GM21390 (cell line): ENCODE measurements around the gene SCP2.
"Not testable (repeated sequence)": the region's sequence is repeated elsewhere in the genome, so short reads cannot be mapped to it uniquely, and the experiment has no call there.

Experiments
- ATAC-seq: cut with Tn5 transposase; IDR thresholded peaks from one replicate; pipeline ENCODE4 v1.9.1; 2021; ENCODE audit not compliant: unreplicated experiment

The SCP2 gene

DNA sequence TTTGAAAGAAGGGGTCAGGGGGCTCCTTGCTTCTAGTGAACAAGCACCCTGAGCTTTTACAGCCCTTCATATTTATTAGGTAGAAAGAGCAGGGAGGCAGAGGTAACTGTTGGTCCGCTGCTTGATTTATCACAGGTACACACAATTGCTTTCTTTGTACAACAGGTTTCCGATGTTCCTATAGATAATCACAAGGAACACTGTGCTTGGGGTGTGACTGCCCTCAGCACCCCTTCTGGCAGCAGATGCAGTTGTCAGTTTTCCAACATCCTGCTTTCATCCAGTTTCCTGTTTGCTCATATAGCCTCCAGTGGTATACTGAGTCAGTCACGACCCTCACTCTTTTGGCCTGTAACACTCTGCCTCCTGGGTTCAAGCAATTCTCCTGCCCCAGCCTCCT, 40.6 kb downstream of the SCP2 start:
- ATAC-seq: no peak

DNA sequence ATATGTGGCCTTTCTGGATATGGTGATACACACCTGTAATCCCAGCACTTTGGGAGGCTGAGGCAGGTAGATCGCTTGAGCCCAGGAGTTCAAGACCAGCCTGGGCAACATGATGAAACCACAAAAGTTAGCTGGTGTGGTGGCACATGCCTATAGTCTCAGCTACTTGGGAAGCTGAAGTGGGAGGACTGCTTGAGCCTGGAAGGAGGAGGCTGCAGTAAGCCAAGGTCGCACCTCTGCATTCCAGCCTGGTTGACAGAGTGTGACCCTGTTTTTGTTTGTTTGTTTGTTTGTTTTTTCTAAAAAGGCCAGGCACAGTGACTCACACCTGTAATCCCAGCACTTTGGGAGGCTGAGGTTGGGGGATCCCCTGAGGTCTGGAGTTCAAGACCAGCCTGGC, 42.2 kb downstream of the SCP2 start:
- not testable (repeated sequence) for ATAC-seq

DNA sequence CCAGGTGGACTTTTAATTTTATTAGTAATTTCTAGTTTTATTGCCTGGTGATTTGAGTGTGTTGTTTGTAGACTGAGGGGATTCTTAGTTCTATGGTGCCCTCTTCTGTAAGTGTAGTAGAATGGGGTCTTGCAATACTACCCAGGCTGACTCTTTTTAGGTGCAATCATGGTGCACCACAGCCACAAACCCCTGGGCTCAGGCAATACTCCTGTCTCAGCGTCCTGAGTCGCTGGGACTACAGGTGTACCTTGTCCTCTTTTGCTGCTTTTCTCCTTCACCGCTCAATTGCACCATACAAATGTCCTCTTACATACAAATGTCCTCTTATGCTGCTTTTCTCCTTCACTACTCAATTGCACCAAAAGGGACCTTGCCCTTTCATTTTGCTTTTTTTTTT, 43.1 kb downstream of the SCP2 start:
- ATAC-seq: no peak

DNA sequence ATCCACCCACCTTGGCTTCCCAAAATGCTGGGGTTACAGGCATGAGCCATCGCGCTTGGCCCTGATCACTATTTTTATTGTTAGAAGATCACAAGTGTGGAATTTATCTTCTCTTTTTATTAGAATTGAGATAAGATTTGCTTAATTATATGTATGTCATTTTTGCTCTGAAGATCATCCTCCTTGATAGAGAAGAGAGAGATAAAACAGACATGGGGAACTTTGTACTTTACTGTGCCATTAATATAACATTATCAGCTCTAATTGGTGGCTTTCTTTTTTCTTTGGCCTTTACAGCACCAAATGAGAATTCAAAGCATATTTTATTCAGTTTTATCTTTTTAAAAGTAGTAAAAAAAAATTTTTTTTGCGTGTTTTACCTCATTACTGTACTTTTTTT, 46.8 kb downstream of the SCP2 start:
- ATAC-seq: no peak

DNA sequence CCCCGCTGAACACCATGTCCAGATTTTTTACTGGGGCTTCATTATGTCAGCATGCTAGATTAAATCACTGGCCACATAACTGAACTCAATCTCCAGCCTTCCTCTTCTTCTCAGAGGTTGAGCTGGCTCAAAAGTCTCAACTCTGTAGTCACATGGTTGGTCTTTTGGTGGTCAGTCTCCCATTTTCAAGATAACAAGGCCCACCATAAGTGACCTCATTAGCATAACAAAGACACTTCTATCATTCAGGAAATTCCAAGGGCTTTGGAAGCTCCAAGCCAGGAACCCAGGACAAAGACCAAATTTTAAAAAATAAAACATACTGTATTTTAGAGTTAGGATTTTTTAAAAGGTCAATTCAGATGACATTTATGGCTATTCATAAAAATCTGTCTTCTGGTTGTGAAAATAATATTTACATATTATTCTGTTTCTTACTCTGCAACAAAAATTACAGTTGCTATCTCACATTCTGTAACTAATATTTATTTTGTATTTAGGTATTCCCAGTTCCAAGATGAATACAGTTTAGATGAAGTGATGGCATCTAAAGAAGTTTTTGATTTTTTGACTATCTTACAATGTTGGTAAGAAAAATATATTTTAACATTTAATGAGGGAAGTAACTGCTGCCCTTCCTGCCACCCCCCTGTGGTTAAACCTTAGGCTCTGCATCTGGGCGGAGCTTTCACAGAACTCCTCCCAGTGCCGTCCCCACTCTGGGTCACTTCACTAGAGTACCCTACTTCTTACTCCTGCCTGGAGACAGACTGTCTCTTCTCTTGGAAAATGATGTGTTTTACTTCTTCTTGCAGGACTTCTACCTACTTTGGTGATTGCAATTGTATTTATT, 49.3 kb downstream of the SCP2 start:
- ATAC-seq: no peak

DNA sequence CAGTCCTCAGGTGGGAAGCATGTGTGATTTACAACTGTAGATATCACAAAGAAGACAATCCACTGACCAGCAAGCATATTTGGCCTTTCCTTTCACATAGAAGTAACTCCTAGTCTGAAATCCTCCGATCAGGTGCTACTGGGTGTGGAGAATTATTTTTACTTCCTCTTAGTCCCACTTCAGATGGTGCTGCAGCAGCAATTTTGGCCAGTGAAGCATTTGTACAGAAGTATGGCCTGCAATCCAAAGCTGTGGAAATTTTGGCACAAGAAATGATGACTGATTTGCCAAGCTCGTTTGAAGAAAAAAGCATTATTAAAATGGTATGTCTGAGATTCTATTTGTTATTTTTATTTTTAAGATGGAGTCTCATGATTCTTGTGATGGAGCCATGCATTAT, 51.0 kb downstream of the SCP2 start:
- no peak for ATAC-seq

DNA sequence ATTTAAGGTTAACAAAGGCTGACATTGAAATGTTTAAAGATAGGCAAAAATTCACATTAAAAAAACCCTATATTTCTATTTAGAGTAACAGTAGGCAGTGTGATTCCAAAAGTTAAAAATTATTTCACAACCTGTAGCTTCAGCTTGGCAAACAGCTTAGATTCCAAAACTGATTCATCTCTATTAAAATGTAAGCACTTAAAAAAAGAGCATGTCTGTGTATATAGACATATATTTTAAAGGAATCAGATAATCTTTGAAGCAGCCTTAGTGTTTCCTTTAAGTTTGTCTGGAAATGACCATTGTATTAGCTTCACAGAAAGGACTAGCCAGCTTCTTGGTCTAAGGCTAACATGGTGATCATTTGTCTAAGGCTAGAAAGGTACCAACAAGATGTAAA, 65.7 kb downstream of the SCP2 start:
- ATAC-seq: not testable (repeated sequence)

DNA sequence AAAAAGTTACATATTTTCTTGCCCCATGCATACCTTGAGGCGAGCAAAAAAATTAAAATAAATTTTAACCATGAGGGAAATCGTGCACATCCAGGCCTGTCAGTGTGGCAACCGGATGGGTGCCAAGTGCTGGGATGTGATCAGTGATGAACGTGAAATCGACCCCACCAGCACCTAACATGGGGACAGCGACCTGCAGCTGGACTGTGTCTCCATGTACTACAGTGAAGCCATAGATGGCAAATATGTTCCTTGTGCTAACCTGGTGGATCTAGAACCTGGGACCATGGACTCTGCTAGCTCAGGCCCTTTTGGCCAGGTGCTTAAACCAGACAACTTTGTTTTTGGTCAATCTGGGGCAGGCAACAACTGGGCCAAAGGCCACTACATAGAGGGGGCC, 67.6 kb downstream of the SCP2 start:
- no peak for ATAC-seq

DNA sequence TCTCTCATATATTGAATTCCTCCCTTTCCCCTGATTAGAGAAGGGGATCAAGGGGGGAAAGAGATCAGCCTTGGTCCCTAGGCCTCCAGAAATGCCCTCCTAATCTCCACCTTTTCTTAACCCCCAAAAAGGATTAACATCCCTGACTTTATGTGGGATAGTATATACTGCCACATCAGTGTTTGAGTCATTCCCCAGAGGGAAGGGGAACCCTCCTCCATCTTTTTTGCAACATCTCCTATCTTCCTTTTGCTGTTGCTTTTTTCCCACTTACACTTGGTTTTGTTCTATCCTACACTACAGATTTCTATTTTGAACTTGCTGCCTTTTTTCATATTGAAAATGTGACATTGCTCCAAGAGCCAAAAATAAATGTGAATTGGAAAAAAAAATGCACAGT, 69.6 kb downstream of the SCP2 start:
- ATAC-seq: no peak

DNA sequence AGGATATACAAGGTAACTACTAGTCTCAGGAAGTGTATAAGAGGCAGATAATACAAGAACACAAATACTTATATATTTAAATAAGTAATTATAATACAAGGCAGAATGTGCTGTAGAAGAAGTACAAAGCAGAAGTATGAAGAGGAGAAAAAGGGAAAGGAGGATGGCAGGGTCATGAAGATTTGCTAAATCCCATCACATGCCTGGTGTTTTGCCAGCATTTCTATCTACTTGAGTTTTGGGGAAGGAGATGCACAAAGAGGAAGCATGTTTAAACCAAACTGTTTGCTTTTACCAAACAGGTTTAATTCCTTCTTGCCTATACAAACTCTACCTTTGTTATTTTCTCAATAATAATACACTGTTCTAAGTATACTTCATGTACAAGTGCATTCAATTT, 74.1 kb downstream of the SCP2 start:
- no peak for ATAC-seq

DNA sequence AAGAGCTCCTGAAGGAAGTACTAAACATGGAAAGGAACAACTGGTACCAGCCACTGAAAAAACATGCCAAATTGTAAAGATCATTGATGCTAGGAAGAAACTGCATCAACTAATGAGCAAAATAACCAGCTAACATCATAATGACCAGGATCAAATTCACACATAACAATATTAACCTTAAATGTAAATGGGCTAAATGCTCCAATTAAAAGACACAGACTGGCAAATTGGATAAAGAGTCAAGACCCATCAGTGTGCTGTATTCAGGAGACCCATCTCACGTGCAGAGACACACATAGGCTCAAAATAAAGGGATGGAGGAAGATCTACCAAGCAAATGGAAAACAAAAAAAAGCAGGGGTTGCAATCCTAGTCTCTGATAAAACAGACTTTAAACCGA, 79.5 kb downstream of the SCP2 start:
- ATAC-seq: not testable (repeated sequence)

DNA sequence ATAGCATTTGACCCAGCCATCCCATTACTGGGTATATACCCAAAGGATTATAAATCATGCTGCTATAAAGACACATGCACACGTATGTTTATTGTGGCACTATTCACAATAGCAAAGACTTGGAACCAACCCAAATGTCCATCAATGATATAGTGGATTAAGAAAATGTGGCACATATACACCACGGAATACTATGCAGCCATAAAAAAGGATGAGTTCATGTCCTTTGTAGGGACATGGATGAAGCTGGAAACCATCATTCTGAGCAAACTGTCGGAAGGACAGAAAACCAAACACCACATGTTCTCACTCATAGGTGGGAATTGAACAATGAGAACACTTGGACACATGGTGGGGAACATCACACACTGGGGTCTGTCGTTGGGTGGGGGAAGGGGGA, 83.2 kb downstream of the SCP2 start:
- not testable (repeated sequence) for ATAC-seq

DNA sequence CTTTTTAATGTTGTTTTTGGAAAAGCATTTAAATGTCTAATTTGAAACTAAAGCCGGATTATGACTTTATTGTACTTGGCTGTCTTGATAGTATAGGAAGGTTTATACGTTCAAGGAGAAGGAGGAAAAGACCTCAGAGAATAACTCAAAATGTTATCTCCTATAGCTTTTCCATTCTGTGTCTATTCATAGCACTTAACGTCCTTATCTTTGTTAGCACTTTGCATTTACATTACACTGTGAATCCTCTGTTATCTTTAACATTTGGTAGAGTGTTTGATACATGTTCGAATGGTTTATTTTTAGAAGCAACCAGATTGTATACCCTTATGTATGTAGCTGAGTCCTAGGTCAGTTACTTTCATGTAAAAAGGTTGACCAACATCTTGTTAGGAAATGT, 84.1 kb downstream of the SCP2 start:
- ATAC-seq: no peak

DNA sequence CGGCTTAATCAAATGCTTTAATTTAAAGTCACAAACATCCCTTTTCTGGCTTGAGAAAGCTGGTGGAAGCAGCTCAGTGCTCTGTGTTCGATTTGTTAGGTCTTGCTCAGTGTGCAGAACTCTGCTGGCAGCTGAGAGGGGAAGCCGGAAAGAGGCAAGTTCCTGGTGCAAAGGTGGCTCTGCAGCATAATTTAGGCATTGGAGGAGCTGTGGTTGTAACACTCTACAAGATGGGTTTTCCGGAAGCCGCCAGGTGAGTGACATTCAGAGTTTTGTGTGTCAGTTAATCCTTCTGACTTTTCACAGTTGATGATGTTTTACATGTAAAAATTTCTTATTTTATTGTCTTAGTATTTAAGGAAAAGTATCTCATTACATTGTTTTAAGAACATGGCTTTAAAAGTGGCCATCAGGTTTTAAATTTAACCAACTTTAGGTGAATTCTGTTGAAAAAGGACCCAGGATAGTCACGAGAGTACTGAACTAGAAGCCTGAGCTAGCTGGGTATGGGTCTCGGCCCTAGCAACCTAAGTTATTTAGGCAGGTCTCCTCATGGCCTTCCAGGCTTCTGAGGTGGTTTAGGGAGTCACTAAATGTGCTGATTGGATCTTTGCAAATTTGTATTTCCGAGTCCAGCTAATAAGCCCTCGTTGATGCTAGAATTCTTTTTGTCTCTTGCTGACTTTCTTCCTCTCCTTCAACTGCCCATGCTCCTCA, 87.9 kb downstream of the SCP2 start:
- ATAC-seq: peak; percentile 93

DNA sequence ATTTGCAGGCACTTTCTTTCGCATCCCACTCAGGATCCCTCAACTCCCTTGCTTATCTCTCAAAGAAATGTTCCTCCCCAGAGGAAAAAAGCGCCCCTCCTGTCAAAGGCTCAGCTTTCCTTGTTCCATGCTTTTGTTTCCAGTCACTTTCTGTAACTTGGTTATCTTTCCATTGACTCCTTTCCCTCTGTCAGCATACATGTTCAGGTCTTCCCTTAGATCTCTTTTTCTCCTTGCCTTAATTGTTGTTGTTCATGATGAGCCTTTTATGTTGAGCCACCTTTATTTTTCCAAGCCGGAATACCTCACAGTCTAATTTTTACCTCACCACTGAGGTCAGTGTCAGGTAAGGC, 88.4 kb downstream of the SCP2 start:
- ATAC-seq: no peak

DNA sequence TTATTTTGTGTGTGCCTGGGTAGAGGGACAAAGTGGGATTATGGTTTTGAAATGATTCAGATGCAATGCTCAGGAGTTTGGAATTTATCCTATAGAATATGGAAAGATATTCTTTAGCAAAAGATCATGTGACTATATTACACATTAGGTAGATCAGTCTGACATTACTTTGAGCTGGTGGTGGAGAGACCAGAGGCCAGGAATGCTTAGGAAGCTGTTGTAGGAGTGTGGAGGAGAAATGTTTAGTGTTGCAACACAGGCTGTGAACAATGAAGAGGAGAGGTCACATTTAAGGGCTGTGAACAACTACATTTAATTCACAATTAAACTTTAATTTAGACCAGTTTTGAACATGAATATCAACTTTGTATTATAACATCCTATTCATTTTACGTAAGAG, 89.6 kb downstream of the SCP2 start:
- no peak for ATAC-seq

DNA sequence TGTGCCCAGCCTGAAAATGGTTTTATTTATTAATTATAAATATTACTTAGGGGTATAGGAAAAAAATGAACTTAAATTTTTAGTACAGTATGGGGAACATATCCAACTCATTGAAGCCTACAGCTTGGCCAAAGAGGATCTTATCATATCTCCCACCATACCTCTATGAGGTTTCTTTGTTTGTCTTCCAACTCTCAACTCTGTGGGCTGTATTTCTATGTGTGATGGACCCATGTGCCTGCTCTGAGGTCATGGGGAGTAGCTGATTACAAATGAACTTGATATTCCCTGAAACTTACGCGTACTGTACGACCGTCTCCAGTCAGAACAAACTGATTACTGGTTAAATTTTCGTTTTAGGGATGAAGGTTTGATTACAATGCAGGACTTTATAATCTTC, 93.5 kb downstream of the SCP2 start:
- no peak for ATAC-seq

DNA sequence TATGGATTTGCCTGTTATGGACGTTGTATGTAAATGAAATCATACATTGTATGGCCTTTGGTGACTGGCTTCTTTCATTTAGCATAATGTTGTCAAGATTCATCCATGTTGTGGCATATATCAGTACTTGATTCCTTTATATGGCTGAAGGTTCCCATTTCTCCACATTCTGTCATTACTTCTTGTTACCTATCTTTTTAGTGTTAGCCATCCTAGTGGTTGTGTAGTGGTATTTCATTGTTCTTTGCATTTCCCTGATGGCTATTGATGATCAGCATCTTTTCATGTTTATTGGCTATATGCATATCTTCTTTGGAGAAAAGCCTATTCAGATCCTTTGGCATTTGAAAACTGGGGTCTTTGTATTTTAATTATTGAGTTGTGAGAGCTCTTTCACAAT, 95.1 kb downstream of the SCP2 start:
- ATAC-seq: no peak

DNA sequence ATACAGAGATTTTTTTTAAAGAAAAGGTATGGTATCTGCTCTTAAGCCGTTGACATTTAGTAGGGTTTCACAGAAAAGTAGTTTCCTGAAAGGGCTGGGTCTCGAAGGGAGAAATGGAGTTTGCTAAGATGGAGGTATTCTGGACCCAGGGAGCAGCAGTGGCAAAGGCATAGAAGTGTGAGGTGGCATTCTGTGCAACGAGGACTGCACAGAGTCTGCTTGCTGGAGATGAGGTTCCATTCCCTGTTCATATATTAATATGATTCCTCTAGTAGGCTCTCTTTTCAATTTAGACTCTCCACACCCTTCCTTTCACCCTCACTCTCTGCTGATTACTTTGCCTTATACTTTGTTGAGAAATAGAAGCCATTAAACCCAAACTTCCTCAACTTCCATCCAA, 96.5 kb downstream of the SCP2 start:
- no peak for ATAC-seq

DNA sequence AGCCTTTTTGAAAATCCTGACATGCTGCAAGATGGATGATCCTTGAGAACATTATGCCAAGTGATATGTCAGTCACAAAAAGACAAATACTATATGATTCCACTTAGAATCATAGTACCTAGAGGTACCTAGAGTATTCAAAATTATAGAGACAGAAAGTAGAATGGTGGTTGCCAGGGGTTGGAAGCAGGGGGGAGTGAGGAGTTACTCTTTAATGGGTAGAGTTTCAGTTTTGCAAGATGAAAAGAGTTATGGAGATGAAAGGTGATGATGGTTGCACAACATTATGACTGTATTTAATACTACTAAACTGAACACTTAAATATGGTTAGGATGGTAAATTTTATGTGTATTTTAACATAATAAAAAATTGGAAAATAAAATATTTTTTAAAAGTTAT, 97.0 kb downstream of the SCP2 start:
- no peak for ATAC-seq

DNA sequence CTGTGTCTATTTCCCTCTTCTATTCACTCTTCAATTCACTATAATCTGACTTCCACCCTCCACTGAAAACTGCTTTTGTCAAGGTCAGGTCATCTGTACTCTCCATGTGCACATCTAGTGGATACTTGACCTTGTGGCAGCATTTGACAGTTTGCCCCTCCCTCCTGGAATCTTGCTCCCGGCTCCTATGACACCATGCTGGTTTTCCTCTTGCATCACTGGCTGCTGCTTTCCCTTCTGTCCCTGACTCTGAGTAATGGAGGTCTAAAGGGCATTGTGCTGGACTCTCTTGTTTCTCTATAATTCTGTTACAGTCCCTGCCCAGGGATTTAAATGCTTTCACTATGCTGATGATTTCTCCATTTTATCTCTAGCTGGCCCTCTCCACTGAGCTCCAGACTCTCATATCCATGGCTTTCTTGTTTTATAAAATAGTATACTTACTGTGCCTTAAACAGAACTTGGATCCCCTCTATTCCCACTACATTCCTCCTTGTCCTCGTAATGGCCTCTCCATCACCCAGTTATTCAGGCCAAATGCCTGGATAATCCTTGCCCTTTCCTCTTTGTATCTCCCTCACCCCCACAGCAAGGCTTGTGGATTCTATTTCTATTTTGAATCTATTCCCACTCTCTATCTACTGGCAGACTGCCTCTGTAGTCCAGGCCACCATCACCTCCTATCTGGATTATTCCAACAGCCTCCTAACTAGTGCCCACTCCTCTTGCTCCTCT, 98.1 kb downstream of the SCP2 start:
- no peak for ATAC-seq

DNA sequence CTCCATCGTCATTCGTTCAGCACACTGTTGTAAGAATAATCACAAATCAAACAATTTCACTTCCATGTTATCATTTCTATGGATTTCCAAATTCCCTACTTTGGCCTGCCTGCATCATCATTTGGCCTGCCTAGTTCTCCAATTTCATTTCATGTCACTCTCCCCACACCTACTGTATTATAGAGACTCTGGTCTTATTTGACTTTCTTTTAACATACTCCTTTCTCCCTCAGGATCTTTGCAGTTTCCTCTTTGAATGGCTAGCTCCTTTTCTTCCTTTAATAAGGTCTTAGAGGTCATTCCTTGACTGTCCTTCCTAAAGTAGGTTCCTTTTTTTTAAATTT, 98.7 kb downstream of the SCP2 start:
- ATAC-seq: no peak
